T-helper 2 cell treated with Interferon-gamma antibody and Interleukin-4, amounts not matched to agents 5 μg/mL and 100 μg/mL, for 36 hours (primary cell): ENCODE results near the gene GIGYF1.
"Not testable (repeated sequence)": the region's sequence is repeated elsewhere in the genome, so short reads cannot be mapped to it uniquely, and the experiment has no call there.

ENCODE experiments used
- DNase-seq: peaks from one replicate; pipeline ENCODE4 v3.0.0; 2021; ENCODE audit warnings: low spot score
- H3K27ac Mint-ChIP-seq: one replicate; pipeline ENCODE4 v1.8.0; 2021; ENCODE audit warnings: mild to moderate bottlenecking, mixed read lengths
- H3K27me3 Mint-ChIP-seq: one replicate; pipeline ENCODE4 v1.8.0; 2021; ENCODE audit warnings: low read depth, mixed read lengths
- H3K36me3 Mint-ChIP-seq: one replicate; pipeline ENCODE4 v1.8.0; 2021; ENCODE audit warnings: low read depth, mixed read lengths
- H3K4me1 Mint-ChIP-seq: one replicate; pipeline ENCODE4 v1.8.0; 2021; ENCODE audit warnings: low read depth, mixed read lengths
- H3K4me3 Mint-ChIP-seq: one replicate; pipeline ENCODE4 v1.8.0; 2022; ENCODE audit warnings: mild to moderate bottlenecking, moderate library complexity, mixed read lengths
- H3K9me3 Mint-ChIP-seq: one replicate; pipeline ENCODE4 v1.8.0; 2021; ENCODE audit warnings: mixed read lengths

The GIGYF1 gene

GRCh38 chr7:100720671-100721504 is 26.8 kb upstream of the GIGYF1 start:
- Mint-ChIP-seq H3K4me1 (peaks cover 5% of the 10 kb centered on the region), H3K36me3 (no peaks in the 10 kb centered on the region), H3K27ac (no peak overlapping the region), H3K4me3 (no peak overlapping the region), H3K27me3 (peaks cover 56% of the 10 kb centered on the region), H3K9me3 (peaks cover 5% of the 10 kb centered on the region)
- no peak for DNase-seq

- Mint-ChIP-seq H3K4me1 (peaks cover 5% of the 10 kb centered on the region), H3K27me3 (peaks cover 55% of the 10 kb centered on the region), H3K27ac (no peak within 1 kb of the TSS)
These were observed 26.2 kb upstream of the GIGYF1 start, which contains the start of gene EPO for GRCh38 chr7:100720279-100720670. TSS of gene EPO (plus strand) at chr7:100720468. CDS start at chr7:100720981, 513 bp downstream.

GRCh38 chr7:100719523-100720278 is 25.7 kb upstream of the GIGYF1 start:
- peaks cover 5% of the 10 kb centered on the region for H3K9me3 Mint-ChIP-seq
- no peak overlapping the region for H3K4me3 Mint-ChIP-seq
- H3K4me1 Mint-ChIP-seq, result peaks cover 1% of the 10 kb centered on the region
- no peak for DNase-seq
- H3K27ac Mint-ChIP-seq, result no peak overlapping the region
- no peaks in the 10 kb centered on the region for H3K36me3 Mint-ChIP-seq
- peaks cover 53% of the 10 kb centered on the region for H3K27me3 Mint-ChIP-seq

More at GRCh38 chr7:100720279-100720670, 26.2 kb upstream of the GIGYF1 start, which contains the start of gene EPO:
- no peak for DNase-seq
- H3K4me3 Mint-ChIP-seq, result no peak within 1 kb of the TSS
- H3K9me3 Mint-ChIP-seq, result peaks cover 5% of the 10 kb centered on the region
- H3K36me3 Mint-ChIP-seq, result no peaks in the 10 kb centered on the region

GRCh38 chr7:100717073-100717472 is 23.0 kb upstream of the GIGYF1 start:
- H3K9me3 Mint-ChIP-seq, H3K4me3 Mint-ChIP-seq: not testable (repeated sequence)
- peaks cover 39% of the 10 kb centered on the region for H3K27me3 Mint-ChIP-seq

DNA sequence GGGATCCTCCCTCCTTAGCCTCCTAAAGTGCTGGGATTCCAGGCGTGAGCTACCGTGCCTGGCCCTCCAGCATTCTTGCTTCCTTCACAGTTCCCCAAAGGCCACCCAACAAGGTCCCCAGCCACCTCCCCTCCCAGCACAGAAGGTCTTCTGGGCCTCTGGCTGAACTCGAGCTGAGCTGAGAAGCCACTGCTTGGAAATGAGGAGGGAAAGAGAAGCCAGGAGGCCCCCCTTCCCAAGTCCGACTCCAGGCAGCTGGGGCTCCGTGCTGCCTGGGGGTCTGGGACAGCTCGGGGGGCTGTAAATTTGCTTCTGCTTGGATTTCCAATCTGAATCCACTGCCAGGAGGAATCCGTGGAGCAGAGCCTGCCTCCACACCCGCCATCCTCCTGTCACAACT is 20.7 kb upstream of the GIGYF1 start:
- Mint-ChIP-seq H3K9me3 (peaks cover 5% of the 10 kb centered on the region), H3K4me1 (peaks cover 1% of the 10 kb centered on the region), H3K27ac (no peak overlapping the region), H3K36me3 (no peaks in the 10 kb centered on the region), H3K27me3 (peaks cover 22% of the 10 kb centered on the region), H3K4me3 (no peak overlapping the region)
- DNase-seq, result no peak

More at GRCh38 chr7:100717073-100717472, 23.0 kb upstream of the GIGYF1 start:
- H3K36me3 Mint-ChIP-seq, H3K27ac Mint-ChIP-seq, H3K4me1 Mint-ChIP-seq, DNase-seq: not testable (repeated sequence)

DNA sequence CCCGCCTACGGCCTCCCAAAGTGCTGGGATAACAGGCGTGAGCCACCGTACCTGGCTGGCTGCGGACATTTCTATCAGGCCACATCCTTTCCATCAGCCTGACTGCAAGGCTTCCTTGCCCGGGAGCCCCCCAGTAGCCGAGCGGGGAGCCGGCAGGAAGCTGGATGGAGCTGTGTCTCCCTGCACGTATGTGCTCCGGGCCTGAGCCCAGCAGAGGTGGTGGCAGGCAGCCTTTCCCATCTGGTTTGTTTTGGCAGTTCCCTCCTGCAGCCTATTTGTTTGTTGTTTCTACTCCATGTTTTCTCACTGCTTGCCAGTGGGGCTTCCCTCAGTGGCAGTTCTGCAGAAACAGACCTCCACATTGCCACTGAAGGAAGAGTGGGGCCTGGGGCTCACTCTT is 17.3 kb upstream of the GIGYF1 start:
- H3K4me1 Mint-ChIP-seq, result peaks cover 8% of the 10 kb centered on the region
- H3K27ac Mint-ChIP-seq, result no peak overlapping the region
- no peak for DNase-seq
- no peaks in the 10 kb centered on the region for H3K9me3 Mint-ChIP-seq
- H3K27me3 Mint-ChIP-seq, result no peaks in the 10 kb centered on the region
- H3K36me3 Mint-ChIP-seq, result peaks cover 11% of the 10 kb centered on the region
- H3K4me3 Mint-ChIP-seq, result no peak overlapping the region

- Mint-ChIP-seq H3K36me3 (peaks cover 15% of the 10 kb centered on the region), H3K27ac (no peak overlapping the region), H3K27me3 (no peaks in the 10 kb centered on the region), H3K4me1 (peaks cover 8% of the 10 kb centered on the region), H3K9me3 (no peaks in the 10 kb centered on the region), H3K4me3 (no peak overlapping the region)
- DNase-seq, result no peak
These were observed 16.4 kb upstream of the GIGYF1 start for GRCh38 chr7:100710452-100710851.

GRCh38 chr7:100708395-100708794 is 14.3 kb upstream of the GIGYF1 start:
- peak overlapping the region; percentile 52 for H3K4me3 Mint-ChIP-seq
- peaks cover 8% of the 10 kb centered on the region for H3K4me1 Mint-ChIP-seq
- no peak overlapping the region for H3K27ac Mint-ChIP-seq
- no peak for DNase-seq
- no peaks in the 10 kb centered on the region for H3K9me3 Mint-ChIP-seq
- peaks cover 15% of the 10 kb centered on the region for H3K36me3 Mint-ChIP-seq
- H3K27me3 Mint-ChIP-seq, result no peaks in the 10 kb centered on the region

DNA sequence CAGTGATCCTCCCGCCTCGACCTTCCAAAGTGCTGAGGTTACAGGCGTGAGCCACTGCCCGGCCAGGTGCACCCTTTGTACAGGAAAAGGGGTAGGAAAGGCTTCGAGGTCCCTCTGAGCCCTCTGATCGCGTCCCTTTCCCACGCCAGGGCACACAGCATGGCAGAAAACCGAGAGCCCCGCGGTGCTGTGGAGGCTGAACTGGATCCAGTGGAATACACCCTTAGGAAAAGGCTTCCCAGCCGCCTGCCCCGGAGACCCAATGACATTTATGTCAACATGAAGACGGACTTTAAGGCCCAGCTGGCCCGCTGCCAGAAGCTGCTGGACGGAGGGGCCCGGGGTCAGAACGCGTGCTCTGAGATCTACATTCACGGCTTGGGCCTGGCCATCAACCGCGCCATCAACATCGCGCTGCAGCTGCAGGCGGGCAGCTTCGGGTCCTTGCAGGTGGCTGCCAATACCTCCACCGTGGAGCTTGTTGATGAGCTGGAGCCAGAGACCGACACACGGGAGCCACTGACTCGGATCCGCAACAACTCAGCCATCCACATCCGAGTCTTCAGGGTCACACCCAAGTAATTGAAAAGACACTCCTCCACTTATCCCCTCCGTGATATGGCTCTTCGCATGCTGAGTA is 12.7 kb upstream of the GIGYF1 start:
- H3K4me1 Mint-ChIP-seq, result peaks cover 8% of the 10 kb centered on the region
- peaks cover 4% of the 10 kb centered on the region for H3K27me3 Mint-ChIP-seq
- no peaks in the 10 kb centered on the region for H3K9me3 Mint-ChIP-seq
- H3K36me3 Mint-ChIP-seq, result peaks cover 15% of the 10 kb centered on the region
- no peak for DNase-seq
- peak overlapping the region; percentile 98 for H3K27ac Mint-ChIP-seq
- H3K4me3 Mint-ChIP-seq, result peak overlapping the region; percentile 99

DNA sequence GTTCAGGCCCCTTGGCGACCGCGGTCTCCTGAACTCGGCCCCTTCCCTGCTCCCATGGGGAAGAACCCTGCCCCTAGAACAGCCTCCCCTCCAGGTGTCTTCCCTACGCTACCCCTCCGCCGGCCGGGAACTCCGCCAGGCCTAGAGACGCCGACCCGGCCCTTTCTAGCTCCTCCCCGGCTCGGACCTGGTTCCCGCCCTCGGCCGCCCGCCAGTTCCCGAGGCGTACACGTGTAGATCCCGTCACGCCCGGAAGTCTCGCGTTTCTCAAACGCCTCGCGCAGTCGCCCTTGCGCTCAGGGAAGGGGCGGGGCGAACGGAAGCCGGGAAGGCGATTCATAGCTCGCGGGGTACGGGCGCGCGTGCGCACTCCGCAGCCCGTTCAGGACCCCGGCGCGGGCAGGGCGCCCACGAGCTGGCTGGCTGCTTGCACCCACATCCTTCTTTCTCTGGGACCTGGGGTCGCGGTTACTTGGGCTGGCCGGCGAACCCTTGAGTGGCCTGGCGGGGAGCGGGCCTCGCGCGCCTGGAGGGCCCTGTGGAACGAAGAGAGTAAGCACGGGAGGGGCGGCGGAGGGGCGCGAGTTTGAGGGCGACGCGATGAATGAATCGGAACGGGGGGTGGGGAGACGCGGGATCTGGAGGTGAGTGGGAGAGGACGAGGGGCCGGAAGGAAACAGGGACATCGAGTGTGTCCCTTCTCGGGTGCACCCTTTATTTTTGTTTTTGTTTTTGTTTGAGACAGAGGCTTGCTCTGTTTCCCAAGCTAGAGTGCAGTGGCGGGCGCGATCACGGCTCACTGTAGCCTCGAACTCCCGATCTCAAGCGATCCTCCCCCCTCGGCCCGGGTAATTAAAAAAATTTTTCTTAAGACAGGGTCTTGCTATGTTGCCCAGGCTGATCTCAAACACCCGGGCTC is 12.0 kb upstream of the GIGYF1 start, which contains the start of gene POP7:
TSS of gene POP7 (plus strand) at position 369 of the 919 bp plus-strand sequence. CDS start 710 bp downstream, outside the sequence.
- Mint-ChIP-seq H3K27ac (peak within 1 kb of the TSS; percentile 98), H3K4me3 (peak within 1 kb of the TSS; percentile 99), H3K27me3 (peaks cover 8% of the 10 kb centered on the region), H3K36me3 (peaks cover 15% of the 10 kb centered on the region), H3K4me1 (peaks cover 8% of the 10 kb centered on the region), H3K9me3 (no peaks in the 10 kb centered on the region)
- peak; percentile 99 for DNase-seq

DNA sequence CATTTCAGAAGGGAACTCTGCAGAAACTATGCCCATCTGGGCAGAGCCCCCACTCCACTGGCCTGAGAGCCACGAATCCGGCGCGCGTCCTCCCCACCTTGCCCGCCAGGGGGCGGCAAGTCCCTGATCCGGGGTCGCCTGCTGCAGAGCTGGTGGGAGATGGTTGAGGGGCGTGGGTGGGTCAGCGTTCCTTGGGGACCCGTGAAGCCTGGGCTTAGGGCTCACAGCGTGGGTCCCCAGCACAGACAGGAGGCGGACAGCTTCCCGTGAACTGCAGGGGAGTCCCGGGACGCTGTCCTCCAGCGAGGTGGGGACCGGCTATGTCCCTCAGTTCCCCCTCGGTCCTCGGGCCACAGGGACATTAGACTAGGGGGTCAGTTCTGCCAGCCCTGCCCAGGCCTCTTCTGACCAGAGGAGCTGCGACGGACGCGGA is 11.3 kb upstream of the GIGYF1 start:
- Mint-ChIP-seq H3K27ac (peak overlapping the region; percentile 98), H3K27me3 (peaks cover 8% of the 10 kb centered on the region), H3K4me1 (peaks cover 8% of the 10 kb centered on the region), H3K4me3 (peak overlapping the region; percentile 99), H3K9me3 (no peaks in the 10 kb centered on the region), H3K36me3 (peaks cover 15% of the 10 kb centered on the region)
- peak; percentile 78 for DNase-seq

GRCh38 chr7:100701089-100701488 is 7.0 kb upstream of the GIGYF1 start:
- H3K27ac Mint-ChIP-seq, H3K36me3 Mint-ChIP-seq: not testable (repeated sequence)

GRCh38 chr7:100699018-100699417 is 5.0 kb upstream of the GIGYF1 start:
- Mint-ChIP-seq H3K9me3 (no peaks in the 10 kb centered on the region), H3K4me3 (no peak overlapping the region), H3K4me1 (peaks cover 8% of the 10 kb centered on the region), H3K27me3 (peaks cover 26% of the 10 kb centered on the region), H3K36me3 (no peaks in the 10 kb centered on the region), H3K27ac (no peak overlapping the region)
- no peak for DNase-seq

More at GRCh38 chr7:100701089-100701488, 7.0 kb upstream of the GIGYF1 start:
- H3K4me1 Mint-ChIP-seq, H3K4me3 Mint-ChIP-seq, H3K9me3 Mint-ChIP-seq, DNase-seq: not testable (repeated sequence)
- peaks cover 16% of the 10 kb centered on the region for H3K27me3 Mint-ChIP-seq
